Transverse colon (tissue), 4 donors: ENCODE results near the gene TNS3.

Experiments used
- EP300 ChIP-seq: sonication (generic); formaldehyde crosslinking; IDR thresholded peaks from one replicate; pipeline ENCODE4 v1.6.1; 2017; ENCODE audit warnings: antibody characterized with exemption, low read depth
- POLR2A ChIP-seq: fragments of 450-650 bp; IDR thresholded peaks from one replicate; pipeline ENCODE4 v1.6.1; 2016; ENCODE audit warnings: antibody characterized with exemption, mild to moderate bottlenecking, moderate library complexity
- POLR2AphosphoS5 ChIP-seq, 3 donors: sonication (generic); formaldehyde crosslinking; IDR thresholded peaks; one replicate each; pipeline ENCODE4 v1.6.1; 2016; ENCODE audit warnings: antibody characterized with exemption in 3 of 3
- TF ChIP-seq, protein P1 (sequence below), 5 experiments: fragments of 200-600 bp in 3 of 5; fragments of 450-650 bp in 2 of 5; sonication (generic) in 3 of 5; IDR thresholded peaks; 1 replicate in 2 of 5; 2 replicates in 3 of 5; pipeline ENCODE4 v1.5.1; 2016 to 2017; ENCODE audit warnings: antibody characterized with exemption in 5 of 5, inconsistent platforms in 3 of 5, mild to moderate bottlenecking in 2 of 5, moderate library complexity in 1 of 5

DNA sequence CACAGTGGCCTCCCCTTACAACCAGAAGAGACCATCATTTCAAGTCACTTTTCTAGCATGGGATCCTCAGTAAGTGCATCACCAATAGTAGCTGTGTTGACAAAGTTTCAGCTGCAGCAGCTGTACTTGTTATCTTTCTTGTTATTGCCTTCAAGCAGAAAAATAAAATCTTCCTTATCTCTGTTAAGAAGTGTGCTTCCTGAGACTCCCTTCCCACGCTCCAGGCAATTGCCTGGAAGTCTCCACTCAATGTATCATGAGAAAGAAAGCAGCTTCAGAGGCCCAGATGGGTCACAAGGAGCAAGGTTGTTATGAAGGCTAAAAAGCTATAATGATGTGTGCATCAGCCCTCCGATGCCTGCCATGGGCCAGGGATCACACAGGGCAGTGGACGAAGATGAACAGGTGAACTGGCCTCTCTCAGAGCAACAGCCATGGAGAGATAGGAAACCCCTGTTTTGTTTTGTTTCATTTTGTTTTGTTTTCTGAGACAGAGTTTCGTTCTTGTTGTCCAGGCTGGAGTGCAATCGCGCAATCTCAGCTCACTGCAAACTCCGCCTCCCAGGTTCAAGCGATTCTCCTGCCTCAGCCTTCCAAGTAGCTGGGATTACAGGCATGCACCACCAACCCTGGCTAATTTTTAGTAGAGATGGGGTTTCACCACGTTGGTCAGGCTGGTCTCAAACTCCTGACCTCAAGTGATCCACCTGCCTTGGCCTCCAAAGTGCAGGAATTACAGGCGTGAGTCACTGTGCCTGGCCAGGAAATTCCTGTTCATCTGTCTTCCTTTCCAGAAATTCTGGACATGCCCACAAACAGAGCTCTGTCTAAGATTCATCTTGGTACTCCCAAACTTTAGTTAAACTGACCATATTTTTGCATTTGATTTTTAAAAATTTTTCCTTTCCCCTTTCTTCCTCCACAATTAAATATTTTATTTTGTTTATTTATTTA lies 340.5 kb downstream of the TNS3 start:
- TF ChIP-seq, protein P1, sequence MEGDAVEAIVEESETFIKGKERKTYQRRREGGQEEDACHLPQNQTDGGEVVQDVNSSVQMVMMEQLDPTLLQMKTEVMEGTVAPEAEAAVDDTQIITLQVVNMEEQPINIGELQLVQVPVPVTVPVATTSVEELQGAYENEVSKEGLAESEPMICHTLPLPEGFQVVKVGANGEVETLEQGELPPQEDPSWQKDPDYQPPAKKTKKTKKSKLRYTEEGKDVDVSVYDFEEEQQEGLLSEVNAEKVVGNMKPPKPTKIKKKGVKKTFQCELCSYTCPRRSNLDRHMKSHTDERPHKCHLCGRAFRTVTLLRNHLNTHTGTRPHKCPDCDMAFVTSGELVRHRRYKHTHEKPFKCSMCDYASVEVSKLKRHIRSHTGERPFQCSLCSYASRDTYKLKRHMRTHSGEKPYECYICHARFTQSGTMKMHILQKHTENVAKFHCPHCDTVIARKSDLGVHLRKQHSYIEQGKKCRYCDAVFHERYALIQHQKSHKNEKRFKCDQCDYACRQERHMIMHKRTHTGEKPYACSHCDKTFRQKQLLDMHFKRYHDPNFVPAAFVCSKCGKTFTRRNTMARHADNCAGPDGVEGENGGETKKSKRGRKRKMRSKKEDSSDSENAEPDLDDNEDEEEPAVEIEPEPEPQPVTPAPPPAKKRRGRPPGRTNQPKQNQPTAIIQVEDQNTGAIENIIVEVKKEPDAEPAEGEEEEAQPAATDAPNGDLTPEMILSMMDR (IDR thresholded peaks at IDR 0.05) = no peak
- TF ChIP-seq EP300 (no peak), POLR2A (no peak), POLR2AphosphoS5 (IDR thresholded peaks at IDR 0.05) (no peak)
